Right cardiac atrium (tissue), 5 donors: Measurements from ENCODE around the gene MOB2. TPM values are rescaled to one million over a fixed set of nuclear protein-coding genes. Genes with fewer than 3 reads are reported as not detected.

Source experiments
- ATAC-seq, 2 donors: fragments of 200-7000 bp; cut with Tn5 transposase; one replicate each; pipeline versions ENCODE4 v1.8.0 to v1.9.1; 2020; ENCODE audit warnings: moderate library complexity in 2 of 2, mild to moderate bottlenecking in 1 of 2
- DNase-seq, 3 donors: peaks; one replicate each; pipeline ENCODE4 v3.0.0-alpha.2; 2020
- H3K27ac ChIP-seq: one replicate; pipeline ENCODE4 v1.5.1; 2013; ENCODE audit warnings: mild to moderate bottlenecking, low read length, control low read depth, moderate library complexity
- H3K27me3 ChIP-seq: one replicate; pipeline ENCODE4 v1.6.1; 2013; ENCODE audit not compliant: control insufficient read depth, insufficient read depth
- H3K4me1 ChIP-seq: one replicate; pipeline ENCODE4 v1.6.1; 2013; ENCODE audit warnings: low read length; ENCODE audit not compliant: control insufficient read depth, insufficient read depth
- H3K4me3 ChIP-seq: one replicate; pipeline ENCODE4 v1.5.1; 2013; ENCODE audit warnings: low read length, control low read depth
- H3K9me3 ChIP-seq: one replicate; pipeline ENCODE4 v1.6.1; 2013; ENCODE audit warnings: low read length; ENCODE audit not compliant: control insufficient read depth
- WGBS: extraction: QIAGEN DNeasy Blood & Tissue Kit; methylation state at CpG from one replicate; pipeline ENCODE4 v1.1.7; 2013; 5-methylcytosine and 5-hydroxymethylcytosine counted together
- intact Hi-C, 4 donors: fragments of 100-400 bp; cut with DNase I; formaldehyde crosslinking; loops; one replicate each; pipeline versions ENCODE4 v1.11.0 to v1.14.0; 2022 to 2023
- polyA plus RNA-seq: library from polyadenylated mRNA; stranded (reverse); fragments of 200-250 nt; gene quantifications from one replicate; pipeline ENCODE4 v1.2.3, GENCODE V29; 2013
- total RNA-seq, 4 donors: library from RNA; stranded (reverse); fragmentation: NEBNext Ultra II Directional; extraction: Animal tissue kit (Norgen Biotek cat#: 25700); gene quantifications; one replicate each; pipeline ENCODE4 v1.2.1, GENCODE V29; 2021
- donor health status: healthy with polysubstance abuse.
- donor health status: DM: no; HTN: yes; CAD: no.
- donor health status: DM: no; HTN: no; CAD: no.
- donor health status: DM: no; HTN: yes; CAD: no; lungs with severe emphysema.
- donor health status: DM: yes; HTN: yes; CAD: no.

Gene MOB2
- total and polyA plus RNA-seq, 5 donors: 35.0 to 45.0 (median 41.6) TPM

GRCh38 chr11:1484061-1484671, 2.4 kb downstream of the MOB2 start:
- ATAC-seq: no peak
- H3K27ac ChIP-seq: no peak overlapping the region
- peaks cover 28% of the 10 kb centered on the region for H3K4me1 ChIP-seq
- intact Hi-C loops: no loop called here
- DNase-seq: peak; percentile 12 to 48 (median 47)
- no peaks in the 10 kb centered on the region for H3K9me3 ChIP-seq
- WGBS: 92% methylated on average over 17 of the region's 17 CpGs
- no peaks in the 10 kb centered on the region for H3K27me3 ChIP-seq
- H3K4me3 ChIP-seq: no peak overlapping the region

- no peak overlapping the region for H3K4me3 ChIP-seq
- DNase-seq (peak; percentile 14 to 21 (median 19)), ATAC-seq (no peak)
- no peaks in the 10 kb centered on the region for H3K9me3 ChIP-seq
- WGBS: 54% methylated on average over 6 of the region's 6 CpGs
- H3K27ac ChIP-seq: no peak overlapping the region
- H3K27me3 ChIP-seq: no peaks in the 10 kb centered on the region
- intact Hi-C loops: no loop called here
- peaks cover 25% of the 10 kb centered on the region for H3K4me1 ChIP-seq
Observed at GRCh38 chr11:1483445-1483961, 3.1 kb downstream of the MOB2 start.

GRCh38 chr11:1482581-1483444, 3.8 kb downstream of the MOB2 start:
- H3K27ac ChIP-seq: no peak overlapping the region
- H3K27me3 ChIP-seq: no peaks in the 10 kb centered on the region
- intact Hi-C loops: no loop called here
- no peak overlapping the region for H3K4me3 ChIP-seq
- 78% methylated on average over 32 of the region's 32 CpGs for WGBS
- no peaks in the 10 kb centered on the region for H3K9me3 ChIP-seq
- H3K4me1 ChIP-seq: peaks cover 21% of the 10 kb centered on the region
- no peak for ATAC-seq
- peak; percentile 26 to 60 (median 58) for DNase-seq

GRCh38 chr11:1481861-1482441, 4.6 kb downstream of the MOB2 start:
- no peaks in the 10 kb centered on the region for H3K9me3 ChIP-seq
- peaks cover 15% of the 10 kb centered on the region for H3K4me1 ChIP-seq
- H3K27ac ChIP-seq: no peak overlapping the region
- no peaks in the 10 kb centered on the region for H3K27me3 ChIP-seq
- ATAC-seq (no peak), DNase-seq (peak; percentile 10 to 45 (median 37))
- 93% methylated on average over 16 of the region's 16 CpGs for WGBS
- H3K4me3 ChIP-seq: no peak overlapping the region
- intact Hi-C loops: no loop called here

- H3K27ac ChIP-seq: no peak overlapping the region
- WGBS: 79% methylated on average over 2 of the region's 2 CpGs
- intact Hi-C loops: no loop called here
- ATAC-seq (no peak), DNase-seq (peak; percentile 18 to 53 (median 36))
- H3K4me3 ChIP-seq: no peak overlapping the region
- no peaks in the 10 kb centered on the region for H3K27me3 ChIP-seq
- no peaks in the 10 kb centered on the region for H3K9me3 ChIP-seq
- peaks cover 15% of the 10 kb centered on the region for H3K4me1 ChIP-seq
Observed at GRCh38 chr11:1481483-1481825, 5.1 kb downstream of the MOB2 start.

- H3K4me1 ChIP-seq: peaks cover 9% of the 10 kb centered on the region
- no peaks in the 10 kb centered on the region for H3K9me3 ChIP-seq
- WGBS: 91% methylated on average over 36 of the region's 36 CpGs
- H3K4me3 ChIP-seq: no peak overlapping the region
- H3K27ac ChIP-seq: no peak overlapping the region
- no peak for ATAC-seq
- H3K27me3 ChIP-seq: no peaks in the 10 kb centered on the region
- intact Hi-C loops: no loop called here
- DNase-seq: peak; percentile 13 to 61 (median 50)
Observed at GRCh38 chr11:1480555-1481482, 5.8 kb downstream of the MOB2 start.

- H3K27me3 ChIP-seq: no peaks in the 10 kb centered on the region
- no peaks in the 10 kb centered on the region for H3K9me3 ChIP-seq
- 83% methylated on average over 13 of the region's 13 CpGs for WGBS
- ATAC-seq (no peak), DNase-seq (no peak)
- intact Hi-C loops: no loop called here
- H3K4me3 ChIP-seq: no peak overlapping the region
- no peak overlapping the region for H3K27ac ChIP-seq
- peaks cover 8% of the 10 kb centered on the region for H3K4me1 ChIP-seq
Observed at GRCh38 chr11:1480191-1480554, 6.4 kb downstream of the MOB2 start.

- peaks cover 8% of the 10 kb centered on the region for H3K4me1 ChIP-seq
- DNase-seq (peak in 2 of 3 donors; percentile 38 to 42), ATAC-seq (no peak)
- WGBS: 93% methylated on average over 12 of the region's 12 CpGs
- no peaks in the 10 kb centered on the region for H3K9me3 ChIP-seq
- no peak overlapping the region for H3K27ac ChIP-seq
- H3K4me3 ChIP-seq: no peak overlapping the region
- intact Hi-C loops: no loop called here
- H3K27me3 ChIP-seq: no peaks in the 10 kb centered on the region
Observed at GRCh38 chr11:1479678-1480118, 6.9 kb downstream of the MOB2 start.

- intact Hi-C loops: no loop called here
Observed at GRCh38 chr11:1479006-1479677, 7.4 kb downstream of the MOB2 start.

GRCh38 chr11:1478544-1478943, 8.0 kb downstream of the MOB2 start:
- WGBS: 69% methylated on average over 9 of the region's 9 CpGs

More at GRCh38 chr11:1479006-1479677, 7.4 kb downstream of the MOB2 start:
- DNase-seq (peak; percentile 15 to 49 (median 47)), ATAC-seq (no peak)
- no peak overlapping the region for H3K4me3 ChIP-seq
- 80% methylated on average over 9 of the region's 9 CpGs for WGBS
- no peaks in the 10 kb centered on the region for H3K27me3 ChIP-seq
- H3K9me3 ChIP-seq: no peaks in the 10 kb centered on the region
- H3K4me1 ChIP-seq: peaks cover 8% of the 10 kb centered on the region
- H3K27ac ChIP-seq: no peak overlapping the region

More at GRCh38 chr11:1478544-1478943, 8.0 kb downstream of the MOB2 start:
- Histone ChIP-seq H3K9me3 (no peaks in the 10 kb centered on the region), H3K27me3 (no peaks in the 10 kb centered on the region), H3K4me1 (peaks cover 5% of the 10 kb centered on the region), H3K27ac (no peak overlapping the region), H3K4me3 (no peak overlapping the region)
- DNase-seq (peak; percentile 11 to 69 (median 60)), ATAC-seq (no peak)
- intact Hi-C loops: no loop called here
